ENCODE results near the gene TAS2R30.
A peak's percentile ranks its signal among the peaks of the same experiment; 100 is the strongest.

Gene TAS2R30, protein sequence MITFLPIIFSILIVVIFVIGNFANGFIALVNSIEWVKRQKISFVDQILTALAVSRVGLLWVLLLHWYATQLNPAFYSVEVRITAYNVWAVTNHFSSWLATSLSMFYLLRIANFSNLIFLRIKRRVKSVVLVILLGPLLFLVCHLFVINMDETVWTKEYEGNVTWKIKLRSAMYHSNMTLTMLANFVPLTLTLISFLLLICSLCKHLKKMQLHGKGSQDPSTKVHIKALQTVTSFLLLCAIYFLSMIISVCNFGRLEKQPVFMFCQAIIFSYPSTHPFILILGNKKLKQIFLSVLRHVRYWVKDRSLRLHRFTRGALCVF

DNA sequence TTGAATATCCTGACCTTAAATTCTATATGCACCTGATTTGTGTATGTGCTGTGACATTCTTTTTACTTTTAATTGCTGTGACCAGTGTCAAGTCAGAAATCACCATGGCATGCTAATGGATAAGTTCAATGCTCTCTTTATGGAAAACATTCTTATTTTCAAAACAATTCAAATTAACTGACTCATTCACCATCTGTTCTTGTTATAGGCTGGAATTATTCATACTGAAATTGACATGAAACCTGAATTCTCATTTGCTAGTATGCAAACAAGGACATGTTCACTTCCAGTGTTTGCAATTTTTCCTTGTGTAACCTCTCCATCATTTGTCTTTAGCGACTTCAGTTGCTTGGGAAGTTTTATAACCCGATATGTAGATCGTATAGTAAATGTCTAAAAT is at the start of gene TAS2R30:
TSS of gene TAS2R30 (minus strand) at position 340 of the 400 bp plus-strand sequence. CDS start 400 bp downstream, outside the sequence.
- DNase-seq (ENCODE audit: low read depth, low spot score), result no peak
- no peaks in the 10 kb centered on the region for H3K9me3 ChIP-seq (ENCODE audit: low read depth, low read length)
- H3K27ac ChIP-seq, result no peak within 1 kb of the TSS
- TF ChIP-seq FOXP2 (optimal IDR thresholded peaks at IDR 0.05; ENCODE audit: control extremely low read depth, extremely low read length, insufficient read depth) (no peak), POLR2AphosphoS5 (IDR thresholded peaks at IDR 0.05; ENCODE audit: borderline replicate concordance, low read depth, low read length) (no peak), EZH2 (IDR thresholded peaks at IDR 0.05) (no peak)
- no peak within 1 kb of the TSS for H3K9ac ChIP-seq (ENCODE audit: insufficient read length)
- peaks cover 5% of the 10 kb centered on the region; the same call in 1 of the 2 replicates for H3K36me3 ChIP-seq (ENCODE audit: insufficient read depth, low read length)
- no peak within 1 kb of the TSS for H3K4me3 ChIP-seq

DNA sequence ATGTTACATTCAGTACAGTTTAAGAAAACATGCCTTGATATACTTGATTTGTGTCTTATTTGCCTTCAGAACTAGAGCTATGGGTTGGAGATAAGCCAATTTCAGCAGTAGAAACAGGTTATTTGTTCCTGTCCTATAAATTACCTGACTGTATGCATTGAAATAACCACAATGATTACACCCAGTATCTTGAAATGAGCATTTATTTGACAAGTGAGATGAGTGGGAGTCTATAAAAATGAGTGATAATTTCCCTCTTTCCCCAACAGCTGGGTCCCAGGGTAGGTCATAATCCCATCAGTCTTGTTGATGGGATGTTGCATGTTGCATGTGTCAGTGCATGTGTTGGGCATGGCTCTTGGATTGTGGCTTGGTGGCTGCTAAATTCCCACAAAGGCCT is 48.6 kb upstream of the TAS2R30 start:
- no peak overlapping the region for H3K27ac ChIP-seq
- TF ChIP-seq EZH2 (IDR thresholded peaks at IDR 0.05) (no peak), FOXP2 (optimal IDR thresholded peaks at IDR 0.05; ENCODE audit: control extremely low read depth, extremely low read length, insufficient read depth) (no peak), POLR2AphosphoS5 (IDR thresholded peaks at IDR 0.05; ENCODE audit: borderline replicate concordance, low read depth, low read length) (no peak)
- no peaks in the 10 kb centered on the region for H3K9me3 ChIP-seq (ENCODE audit: low read depth, low read length)
- no peak overlapping the region for H3K9ac ChIP-seq (ENCODE audit: insufficient read length)
- no peaks in the 10 kb centered on the region for H3K36me3 ChIP-seq (ENCODE audit: insufficient read depth, low read length)
- no peak overlapping the region for H3K4me3 ChIP-seq
- no peak for DNase-seq (ENCODE audit: low read depth, low spot score)

DNA sequence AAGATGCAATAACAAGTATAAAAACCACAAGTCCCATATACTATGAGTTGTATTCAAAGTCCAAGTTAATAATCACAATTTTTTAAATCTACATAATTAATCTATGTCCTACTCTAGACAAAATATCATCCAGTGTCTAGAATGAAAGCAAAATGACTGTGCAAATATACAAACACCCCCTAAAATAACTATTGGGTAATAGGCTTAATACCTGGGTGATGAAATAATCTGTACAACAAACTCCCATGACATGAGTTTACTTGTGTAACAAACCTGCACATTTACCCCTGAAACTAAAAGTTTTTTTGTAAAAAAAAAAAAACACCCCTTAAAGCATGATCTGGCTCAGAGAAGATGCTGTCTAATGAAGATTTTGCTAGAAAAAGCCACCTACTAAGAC is 48.1 kb upstream of the TAS2R30 start:
- H3K9me3 ChIP-seq (ENCODE audit: low read depth, low read length), result no peaks in the 10 kb centered on the region
- TF ChIP-seq FOXP2 (optimal IDR thresholded peaks at IDR 0.05; ENCODE audit: control extremely low read depth, extremely low read length, insufficient read depth) (no peak), POLR2AphosphoS5 (IDR thresholded peaks at IDR 0.05; ENCODE audit: borderline replicate concordance, low read depth, low read length) (no peak), EZH2 (IDR thresholded peaks at IDR 0.05) (no peak)
- no peak overlapping the region for H3K27ac ChIP-seq
- H3K4me3 ChIP-seq, result no peak overlapping the region
- H3K36me3 ChIP-seq (ENCODE audit: insufficient read depth, low read length), result no peaks in the 10 kb centered on the region
- H3K9ac ChIP-seq (ENCODE audit: insufficient read length), result no peak overlapping the region
- no peak for DNase-seq (ENCODE audit: low read depth, low spot score)

DNA sequence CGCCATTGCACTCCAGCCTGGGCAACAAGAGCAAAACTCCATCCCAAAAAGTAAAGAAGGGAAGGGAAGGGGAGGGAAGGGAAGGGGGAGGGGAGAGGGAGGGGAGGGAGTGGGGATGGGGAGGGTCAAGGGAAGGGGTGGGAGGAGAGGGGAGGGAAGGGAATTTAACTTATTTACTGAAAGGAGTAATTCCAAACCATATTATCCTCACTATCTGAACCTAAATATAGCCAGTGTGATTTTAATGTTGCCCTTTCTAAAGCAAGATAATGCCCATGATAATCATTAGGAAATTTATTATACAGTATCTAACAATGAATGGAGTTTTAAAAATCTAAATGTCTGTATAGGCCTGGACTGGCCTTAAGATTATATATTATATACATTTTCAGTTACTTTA is 43.8 kb upstream of the TAS2R30 start:
- no peak overlapping the region for H3K27ac ChIP-seq
- DNase-seq (ENCODE audit: low read depth, low spot score), result no peak
- H3K9ac ChIP-seq (ENCODE audit: insufficient read length), result no peak overlapping the region
- H3K4me3 ChIP-seq, result no peak overlapping the region
- H3K36me3 ChIP-seq (ENCODE audit: insufficient read depth, low read length), result peaks cover 3% of the 10 kb centered on the region; the same call in 1 of the 2 replicates
- TF ChIP-seq POLR2AphosphoS5 (IDR thresholded peaks at IDR 0.05; ENCODE audit: borderline replicate concordance, low read depth, low read length) (no peak), FOXP2 (optimal IDR thresholded peaks at IDR 0.05; ENCODE audit: control extremely low read depth, extremely low read length, insufficient read depth) (no peak), EZH2 (IDR thresholded peaks at IDR 0.05) (no peak)
- no peaks in the 10 kb centered on the region for H3K9me3 ChIP-seq (ENCODE audit: low read depth, low read length)

DNA sequence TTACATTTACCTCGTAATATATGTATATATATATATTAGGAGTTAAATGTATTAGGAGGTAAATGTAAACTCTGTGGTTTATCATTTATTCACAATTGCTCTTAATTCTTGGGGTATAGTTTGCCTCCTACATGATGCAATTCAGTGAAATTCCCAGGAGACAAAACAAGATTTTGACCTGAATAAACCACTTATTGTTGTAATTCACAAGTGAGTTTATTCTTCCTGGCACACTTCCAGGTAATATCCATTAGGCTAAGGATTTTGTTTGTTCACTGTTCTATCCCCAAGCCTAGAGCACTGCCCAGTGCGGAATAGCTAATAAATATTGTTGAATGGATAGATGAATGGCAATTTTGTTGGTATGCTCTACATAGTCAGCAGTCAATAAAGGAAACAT is 39.6 kb upstream of the TAS2R30 start:
- no peak overlapping the region for H3K4me3 ChIP-seq
- no peak overlapping the region for H3K9ac ChIP-seq (ENCODE audit: insufficient read length)
- no peaks in the 10 kb centered on the region for H3K9me3 ChIP-seq (ENCODE audit: low read depth, low read length)
- H3K27ac ChIP-seq, result no peak overlapping the region
- peaks cover 19% of the 10 kb centered on the region for H3K36me3 ChIP-seq (ENCODE audit: insufficient read depth, low read length)
- no peak for TF ChIP-seq POLR2AphosphoS5 (IDR thresholded peaks at IDR 0.05; ENCODE audit: borderline replicate concordance, low read depth, low read length)
- TF ChIP-seq FOXP2 (optimal IDR thresholded peaks at IDR 0.05; ENCODE audit: control extremely low read depth, extremely low read length, insufficient read depth), result no peak
- no peak for TF ChIP-seq EZH2 (IDR thresholded peaks at IDR 0.05)
- no peak for DNase-seq (ENCODE audit: low read depth, low spot score)

DNA sequence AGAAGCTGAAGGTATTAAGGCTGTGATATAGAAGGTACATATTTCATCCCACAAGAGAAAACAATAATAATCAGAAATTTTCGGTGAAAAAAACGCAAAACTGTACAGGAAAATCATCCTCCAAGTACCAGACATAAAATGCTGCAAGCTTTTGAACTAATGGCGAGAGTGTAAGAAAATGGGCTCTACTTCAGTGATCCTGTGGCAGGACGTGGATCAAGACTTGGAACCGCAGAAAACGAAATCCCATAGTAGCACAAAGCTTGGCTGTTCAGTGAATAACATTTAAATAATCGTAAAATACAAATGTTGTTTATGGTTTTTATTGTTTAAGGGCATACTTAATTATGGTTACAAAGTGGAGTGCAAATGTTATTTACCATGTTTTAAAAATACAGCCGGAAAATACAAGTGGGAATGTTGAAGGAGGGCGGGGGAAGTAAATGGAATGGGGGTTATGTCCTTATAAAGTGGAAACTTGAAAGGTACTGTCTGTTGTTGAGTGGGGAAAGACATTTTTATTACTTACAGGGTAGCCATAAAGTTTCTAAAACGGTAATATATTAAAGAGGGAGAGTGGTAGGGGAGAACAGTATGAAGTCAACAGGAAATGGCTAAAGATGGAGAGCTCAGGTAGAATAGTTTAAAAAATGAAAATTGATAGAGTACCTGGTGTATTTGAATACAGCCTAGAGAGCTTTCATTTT is 37.7 kb upstream of the TAS2R30 start:
- Histone ChIP-seq H3K9ac (ENCODE audit: insufficient read length) (peak overlapping the region; percentile 87), H3K9me3 (ENCODE audit: low read depth, low read length) (no peaks in the 10 kb centered on the region), H3K36me3 (ENCODE audit: insufficient read depth, low read length) (peaks cover 33% of the 10 kb centered on the region), H3K4me3 (peak overlapping the region; percentile 84), H3K27ac (no peak overlapping the region)
- TF ChIP-seq EZH2 (IDR thresholded peaks at IDR 0.05) (no peak), POLR2AphosphoS5 (IDR thresholded peaks at IDR 0.05; ENCODE audit: borderline replicate concordance, low read depth, low read length) (no peak), FOXP2 (optimal IDR thresholded peaks at IDR 0.05; ENCODE audit: control extremely low read depth, extremely low read length, insufficient read depth) (no peak)
- no peak for DNase-seq (ENCODE audit: low read depth, low spot score)

DNA sequence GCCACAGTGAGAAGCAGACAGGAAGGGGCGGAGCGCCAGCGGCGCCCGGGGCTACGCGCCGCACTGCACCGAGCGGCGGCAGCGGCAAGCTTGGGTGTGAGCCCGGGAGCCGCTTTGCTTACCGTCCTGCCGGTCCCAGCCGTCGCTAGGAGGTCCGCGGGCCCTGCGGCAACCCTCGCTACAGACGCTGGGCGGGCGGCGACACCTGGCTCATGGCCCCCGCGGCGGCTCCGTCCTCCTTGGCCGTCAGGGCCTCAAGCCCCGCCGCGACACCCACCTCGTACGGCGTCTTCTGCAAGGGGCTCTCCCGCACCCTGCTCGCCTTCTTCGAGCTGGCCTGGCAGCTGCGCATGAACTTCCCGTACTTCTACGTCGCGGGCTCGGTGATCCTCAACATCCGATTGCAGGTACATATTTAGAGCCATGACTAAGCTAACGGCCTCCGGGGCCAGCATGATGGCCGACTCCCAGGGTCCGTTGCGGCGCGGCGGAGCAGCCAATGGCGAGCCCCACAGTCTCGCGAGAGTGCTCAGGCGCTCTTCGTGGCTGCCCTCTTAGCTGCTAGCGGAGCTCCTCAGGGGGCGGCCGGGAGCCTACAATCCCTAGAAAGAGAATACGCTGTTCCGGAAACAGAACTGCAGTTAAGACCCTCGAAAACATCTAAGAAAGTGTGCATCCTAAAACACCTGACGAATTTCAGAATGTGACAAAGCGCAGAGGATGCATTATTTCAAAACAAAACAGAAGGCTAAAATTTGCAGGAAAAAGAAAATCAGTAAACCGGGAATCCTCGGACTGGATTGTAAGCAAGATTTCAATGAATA is 36.9 kb upstream of the TAS2R30 start, which contains the start of gene SMIM10L1:
TSS of gene SMIM10L1 (plus strand) at position 50 of the 824 bp plus-strand sequence. CDS start at position 213, 163 bp downstream.
- Histone ChIP-seq H3K9me3 (ENCODE audit: low read depth, low read length) (no peaks in the 10 kb centered on the region), H3K27ac (peak within 1 kb of the TSS; percentile 65), H3K4me3 (peak within 1 kb of the TSS; percentile 84), H3K36me3 (ENCODE audit: insufficient read depth, low read length) (peaks cover 40% of the 10 kb centered on the region), H3K9ac (ENCODE audit: insufficient read length) (peak within 1 kb of the TSS; percentile 87)
- TF ChIP-seq EZH2 (IDR thresholded peaks at IDR 0.05) (no peak), POLR2AphosphoS5 (IDR thresholded peaks at IDR 0.05; ENCODE audit: borderline replicate concordance, low read depth, low read length) (peak; percentile 94)
- DNase-seq (ENCODE audit: low read depth, low spot score), result peak; percentile 52

DNA sequence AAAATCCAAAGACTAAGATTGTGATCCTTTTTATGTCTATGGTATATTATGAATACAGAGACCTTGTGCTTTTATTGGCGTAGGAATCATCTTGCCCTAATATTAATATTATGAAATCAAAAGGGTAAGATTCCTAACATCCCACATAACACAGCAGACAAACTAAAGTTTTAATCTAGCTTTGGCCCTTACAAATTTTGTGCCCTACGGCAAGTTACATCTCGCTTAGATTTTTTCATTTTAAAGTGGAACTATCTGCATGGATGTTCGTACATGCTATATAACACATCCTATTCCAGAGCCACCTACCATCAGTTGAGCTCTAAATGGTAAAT is 36.3 kb upstream of the TAS2R30 start:
- H3K36me3 ChIP-seq (ENCODE audit: insufficient read depth, low read length), result peaks cover 46% of the 10 kb centered on the region
- DNase-seq (ENCODE audit: low read depth, low spot score), result peak; percentile 71
- no peak overlapping the region for H3K27ac ChIP-seq
- no peaks in the 10 kb centered on the region for H3K9me3 ChIP-seq (ENCODE audit: low read depth, low read length)
- H3K9ac ChIP-seq (ENCODE audit: insufficient read length), result peak overlapping the region; percentile 87
- no peak for TF ChIP-seq FOXP2 (optimal IDR thresholded peaks at IDR 0.05; ENCODE audit: control extremely low read depth, extremely low read length, insufficient read depth)
- TF ChIP-seq POLR2AphosphoS5 (IDR thresholded peaks at IDR 0.05; ENCODE audit: borderline replicate concordance, low read depth, low read length), result no peak
- TF ChIP-seq EZH2 (IDR thresholded peaks at IDR 0.05), result no peak
- H3K4me3 ChIP-seq, result peak overlapping the region; percentile 84
